CD4-positive, alpha-beta T cell treated with Interleukin-21 for 1 hour (primary cell): ENCODE data around the gene TECPR1.

Experiments used
- DNase-seq: peaks from one replicate; pipeline ENCODE4 v3.0.0-alpha.2; 2020

The TECPR1 gene

GRCh38 chr7:98283127-98283886 lies 31.3 kb upstream of the TECPR1 start:
- peak; percentile 12 for DNase-seq

GRCh38 chr7:98282703-98283102 lies 30.7 kb upstream of the TECPR1 start:
- no peak for DNase-seq

- no peak for DNase-seq
These were observed 29.9 kb upstream of the TECPR1 start for GRCh38 chr7:98281757-98282606.

- peak; percentile 91 for DNase-seq
These were observed 29.0 kb upstream of the TECPR1 start, which contains the start of gene BRI3 for GRCh38 chr7:98280791-98281756. Gene BRI3 (plus strand): TSS chr7:98281686. CDS start chr7:98281796, 110 bp downstream.

DNA sequence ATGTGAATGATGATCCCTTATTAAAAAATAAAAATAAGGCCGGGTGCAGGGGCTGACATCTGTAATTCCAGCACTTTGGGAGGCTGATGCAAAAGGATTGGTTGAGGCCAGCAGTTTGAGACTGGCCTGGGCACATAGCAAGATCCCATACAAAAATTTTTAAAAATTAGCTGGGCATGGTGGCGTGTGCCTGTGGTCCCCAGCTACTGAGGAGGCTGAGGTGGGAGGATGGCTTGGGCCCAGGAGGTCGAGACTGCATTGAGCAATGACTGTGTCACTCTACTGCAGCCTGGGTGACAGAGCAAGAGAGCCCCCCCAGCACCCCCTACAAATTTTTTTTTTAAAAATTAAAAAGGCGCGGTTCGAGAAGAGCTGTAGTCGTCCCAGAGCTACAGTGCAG lies 28.3 kb upstream of the TECPR1 start:
- DNase-seq = no peak

DNA sequence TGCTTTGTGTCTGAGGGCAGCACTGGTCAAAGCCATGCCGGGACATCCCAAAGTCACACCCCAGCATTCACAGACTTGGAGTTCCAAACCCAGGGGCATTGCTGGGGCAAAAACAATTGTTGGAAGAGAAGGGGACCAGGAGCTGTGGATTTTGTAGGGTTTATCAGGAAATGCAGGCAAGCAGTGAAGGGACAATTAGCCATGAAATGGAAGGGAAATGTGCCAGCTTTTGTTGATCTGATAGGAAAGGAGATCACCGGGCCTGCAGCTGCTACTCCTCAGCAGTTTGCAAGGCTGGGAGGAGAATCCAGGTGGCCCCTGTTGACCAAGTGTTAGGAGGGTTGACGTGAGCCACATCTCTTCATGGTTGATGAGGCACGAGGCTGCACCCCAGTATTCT lies 26.9 kb upstream of the TECPR1 start:
- DNase-seq = no peak

DNA sequence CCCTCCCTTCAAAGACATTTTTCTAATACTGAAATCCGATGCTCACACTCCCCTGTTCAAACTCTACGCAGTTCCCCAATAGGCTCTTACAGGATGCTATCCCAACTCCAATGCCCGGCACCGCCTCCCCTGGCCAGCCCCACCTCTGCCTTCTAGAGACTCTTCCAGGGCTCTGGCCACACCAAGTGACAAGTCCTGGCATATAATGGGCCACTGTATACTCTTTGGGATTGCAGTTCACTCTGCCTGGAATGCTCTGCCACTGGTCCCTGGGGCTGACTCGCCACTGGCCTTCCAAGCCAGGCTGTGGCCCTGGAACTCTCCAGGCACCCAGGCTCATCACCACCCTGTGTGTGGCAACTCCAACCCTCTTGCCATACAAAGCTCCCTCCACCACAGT lies 26.4 kb upstream of the TECPR1 start:
- no peak for DNase-seq

DNA sequence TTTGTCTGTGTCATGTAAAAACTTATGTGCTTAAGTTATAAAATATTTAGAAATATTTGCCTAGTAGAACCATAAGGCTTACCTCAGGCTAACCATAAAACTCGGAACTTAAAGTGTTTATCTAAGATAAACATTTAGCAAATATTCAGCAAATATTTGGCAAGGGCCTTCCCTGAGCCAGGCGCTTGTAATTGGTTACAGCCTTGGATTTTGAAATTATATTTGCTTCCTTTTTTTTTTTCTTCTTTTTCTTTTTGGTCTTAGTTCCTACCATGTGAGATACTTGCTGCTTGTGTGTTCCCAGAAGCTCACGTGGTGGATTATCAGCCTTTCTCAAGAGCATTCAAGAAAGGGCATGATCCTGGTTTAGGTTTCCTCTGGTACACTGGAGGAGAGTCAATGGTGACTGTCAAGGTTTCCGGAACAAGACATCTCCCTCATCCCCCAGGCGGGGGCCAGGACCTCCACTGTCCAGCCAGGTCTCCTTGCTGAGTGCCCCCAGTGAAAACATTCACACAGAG lies 24.3 kb upstream of the TECPR1 start:
- no peak for DNase-seq

- no peak for DNase-seq
These were observed 15.3 kb upstream of the TECPR1 start for GRCh38 chr7:98267303-98267702.

DNA sequence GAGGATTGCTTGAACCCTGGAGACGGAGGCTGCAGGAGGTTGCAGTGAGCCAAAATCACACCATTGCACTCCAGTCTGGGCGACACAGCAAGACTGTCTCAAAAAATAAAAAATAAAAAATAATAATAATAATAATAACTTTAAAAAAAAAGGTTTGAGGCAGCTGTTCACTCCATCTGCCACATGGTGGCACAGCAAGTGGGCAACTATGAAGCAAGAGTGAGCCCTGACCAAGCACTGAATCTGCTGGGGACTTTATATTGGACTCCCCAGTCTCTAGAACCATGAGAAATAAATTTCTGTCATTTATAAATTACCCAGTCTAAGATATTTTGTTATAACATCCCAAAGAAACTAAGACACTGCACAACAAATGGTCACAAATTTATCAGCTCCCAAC lies 14.8 kb upstream of the TECPR1 start:
- peak; percentile 9 for DNase-seq

GRCh38 chr7:98265841-98266271 lies 13.8 kb upstream of the TECPR1 start:
- DNase-seq = no peak

GRCh38 chr7:98257701-98258100 lies 5.7 kb upstream of the TECPR1 start:
- DNase-seq = no peak

DNA sequence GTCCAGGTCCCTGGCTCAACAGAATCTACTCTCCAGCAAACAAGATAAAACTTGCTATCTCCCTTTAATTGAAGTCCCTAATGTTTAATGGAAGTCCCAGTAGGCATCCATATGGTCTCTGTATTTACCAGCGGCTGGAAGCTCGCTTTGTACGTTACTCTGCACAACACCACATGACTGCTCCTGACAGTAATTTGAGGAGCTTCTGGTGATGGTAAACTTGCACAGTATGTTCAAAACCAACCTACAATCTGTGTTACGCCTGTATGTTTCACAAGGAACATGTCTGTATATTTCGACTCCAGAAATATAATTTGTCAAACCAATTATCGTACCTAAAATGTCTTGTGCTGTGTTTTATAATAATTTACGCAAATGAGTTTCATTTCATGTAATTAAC lies 4.4 kb upstream of the TECPR1 start:
- DNase-seq = no peak

DNA sequence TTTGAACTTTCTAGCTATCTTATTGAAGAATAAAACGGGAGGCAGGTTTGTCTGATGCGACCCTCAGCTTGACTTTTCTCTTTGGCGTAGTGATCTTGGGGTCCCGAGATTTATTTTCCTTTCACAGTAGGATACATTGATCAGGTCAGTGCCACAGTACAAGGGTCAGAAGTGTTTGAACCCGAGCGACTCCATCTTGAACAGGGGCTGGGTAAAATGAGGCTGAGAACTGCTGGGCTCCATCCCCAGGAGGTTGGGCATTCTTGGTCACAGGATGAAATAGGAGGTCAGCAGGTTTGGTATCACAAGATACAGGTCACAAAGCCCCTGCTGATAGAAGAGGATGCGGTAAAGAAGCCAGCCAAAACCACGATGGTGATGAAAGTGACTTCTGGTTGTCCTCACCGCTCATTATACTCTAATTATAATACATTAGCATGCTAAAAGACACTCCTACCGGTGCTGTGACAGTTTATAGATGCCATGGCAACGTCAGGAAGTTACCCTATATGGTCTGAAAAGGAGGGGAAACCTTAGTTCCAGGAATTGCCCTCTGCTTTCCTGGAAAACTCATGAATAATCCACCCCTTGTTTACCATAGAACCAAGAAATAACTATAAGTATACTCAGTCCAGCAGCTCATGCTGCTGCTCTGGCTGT lies 3.0 kb upstream of the TECPR1 start:
- DNase-seq = peak; percentile 52

- no peak for DNase-seq
These were observed 2.5 kb upstream of the TECPR1 start for GRCh38 chr7:98254516-98254915.

DNA sequence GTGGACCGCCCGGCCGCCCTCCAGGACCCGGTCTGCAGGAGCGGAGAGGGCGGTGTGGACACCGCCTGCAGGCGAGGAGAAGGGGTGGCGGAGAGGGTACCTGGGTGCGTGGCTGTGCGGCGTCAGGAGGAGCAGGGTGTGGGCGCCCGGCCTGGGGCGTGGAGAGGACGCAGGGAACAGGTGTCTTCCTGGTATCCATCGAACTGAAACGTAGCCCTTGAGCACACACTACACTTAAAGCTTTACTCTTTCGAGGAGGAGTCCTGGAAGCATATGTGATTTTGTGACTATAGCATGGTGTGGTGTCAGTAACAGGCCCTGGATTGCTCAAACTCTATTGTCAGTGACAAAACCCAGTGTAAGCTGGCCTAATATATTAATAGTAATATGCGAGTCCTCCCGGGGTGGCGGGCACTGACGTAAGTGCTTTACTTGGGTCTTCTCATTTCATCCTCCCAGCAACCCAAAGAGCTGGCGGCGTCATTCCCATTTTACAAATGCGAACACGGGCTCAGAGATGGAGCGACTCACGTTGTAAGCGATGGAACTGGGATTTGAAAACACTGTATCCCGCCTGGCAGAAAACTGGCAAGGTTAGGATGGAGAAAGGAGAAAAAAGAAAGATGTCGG lies 508 bp upstream of the TECPR1 start:
- DNase-seq = no peak

DNA sequence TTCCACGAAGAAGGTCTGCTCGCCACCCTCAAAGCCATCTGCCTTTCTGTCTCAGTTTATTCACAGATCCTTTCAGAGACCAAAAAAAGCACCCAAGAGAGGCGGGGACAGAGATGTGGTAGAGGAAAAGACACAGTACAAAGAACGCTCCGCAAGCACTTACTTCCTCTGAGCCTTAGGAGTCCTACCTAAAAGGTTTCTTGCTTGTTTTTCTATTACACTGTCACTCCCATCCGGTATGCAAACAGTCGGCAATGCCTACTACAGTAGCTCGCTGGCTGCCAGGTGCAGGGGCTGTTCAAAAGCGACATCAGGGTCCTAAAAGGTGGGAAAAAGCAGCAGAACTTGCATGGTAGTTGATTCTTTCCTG lies 816 bp downstream of the TECPR1 start:
- peak; percentile 74 for DNase-seq

DNA sequence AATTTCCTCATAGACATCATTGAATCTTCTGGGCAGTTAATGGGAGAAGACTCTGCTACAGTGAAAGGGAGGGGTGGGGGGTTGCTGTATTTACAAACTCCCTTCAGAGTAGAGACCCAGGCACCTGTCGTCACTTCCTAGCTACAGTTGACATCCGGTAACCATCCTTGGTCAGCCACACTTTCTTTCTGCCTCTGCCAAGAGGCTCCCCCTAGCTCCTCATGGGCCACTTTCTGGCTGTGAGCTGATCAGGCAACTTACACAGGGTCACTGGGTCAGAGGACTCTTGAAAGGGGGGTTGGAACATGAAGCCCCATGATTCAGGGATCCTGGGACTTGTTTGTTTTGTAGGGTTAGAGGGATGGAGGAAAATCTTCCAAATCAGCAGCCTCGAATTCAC lies 1.2 kb downstream of the TECPR1 start:
- DNase-seq = peak; percentile 74

DNA sequence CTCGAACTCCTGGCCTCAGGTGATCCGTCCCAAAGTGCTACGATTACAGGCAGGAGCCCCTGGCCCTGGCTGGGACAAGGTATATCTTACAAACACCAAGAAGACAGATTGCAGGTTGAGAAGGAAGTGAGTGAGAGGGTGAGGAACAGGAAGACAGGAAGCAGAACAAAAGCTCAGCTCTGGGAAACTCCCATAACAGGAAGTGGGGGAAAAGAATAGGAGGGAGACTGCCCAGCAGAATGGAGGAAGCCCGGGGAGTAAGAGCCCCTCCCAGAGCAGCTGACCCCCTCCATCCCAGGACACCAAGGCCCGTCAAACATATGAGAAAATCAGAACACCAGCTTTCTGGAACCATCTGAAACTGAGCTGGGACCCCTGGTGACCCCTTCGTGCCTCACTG lies 2.9 kb downstream of the TECPR1 start:
- DNase-seq = no peak

DNA sequence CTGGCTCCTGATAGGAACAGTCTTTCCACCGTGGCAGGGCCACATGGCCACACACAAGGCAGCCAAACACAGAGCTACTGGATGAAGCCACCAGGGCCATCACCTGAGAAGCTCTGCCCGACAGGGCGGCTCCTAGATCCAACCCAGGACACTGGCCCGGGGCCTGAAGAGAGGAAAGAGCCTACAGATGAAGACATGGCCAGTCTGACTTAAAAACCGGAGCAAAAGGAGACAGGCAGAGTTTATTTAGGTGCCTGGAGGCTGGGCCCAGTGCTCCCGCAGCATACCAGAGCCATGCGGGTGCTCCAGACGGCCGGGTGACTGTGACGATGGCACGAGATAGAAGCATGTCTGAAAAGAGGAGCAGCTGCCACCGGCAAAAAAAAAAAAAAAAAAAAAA lies 3.9 kb downstream of the TECPR1 start:
- DNase-seq = no peak

- DNase-seq = no peak
These were observed 7.2 kb downstream of the TECPR1 start for GRCh38 chr7:98244871-98245270.

DNA sequence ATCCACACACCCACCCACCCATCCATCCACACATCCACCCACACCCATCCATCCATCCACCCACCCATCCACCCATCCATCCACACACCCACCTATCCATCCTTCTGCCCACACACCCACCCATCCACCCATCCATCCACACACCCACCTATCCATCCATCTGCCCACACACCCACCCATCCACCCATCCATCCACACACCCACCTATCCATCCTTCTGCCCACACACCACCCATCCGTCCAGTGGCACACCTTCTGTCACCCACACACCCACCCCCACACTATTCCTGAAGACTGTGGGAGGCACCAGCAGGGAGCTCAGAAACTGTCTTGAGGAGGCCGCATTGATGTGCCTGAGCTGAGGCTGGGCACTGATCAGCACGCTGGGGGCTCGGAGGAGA lies 9.1 kb downstream of the TECPR1 start:
- DNase-seq = no peak
